ENCODE data around the gene LRRC46. TPM values are rescaled to one million over a fixed set of nuclear protein-coding genes. Genes with fewer than 3 reads are reported as not detected.

LRRC46 gene
- total and polyA plus RNA-seq, 4 donors = 9.3 to 25.3 (median 10.7) TPM

DNA sequence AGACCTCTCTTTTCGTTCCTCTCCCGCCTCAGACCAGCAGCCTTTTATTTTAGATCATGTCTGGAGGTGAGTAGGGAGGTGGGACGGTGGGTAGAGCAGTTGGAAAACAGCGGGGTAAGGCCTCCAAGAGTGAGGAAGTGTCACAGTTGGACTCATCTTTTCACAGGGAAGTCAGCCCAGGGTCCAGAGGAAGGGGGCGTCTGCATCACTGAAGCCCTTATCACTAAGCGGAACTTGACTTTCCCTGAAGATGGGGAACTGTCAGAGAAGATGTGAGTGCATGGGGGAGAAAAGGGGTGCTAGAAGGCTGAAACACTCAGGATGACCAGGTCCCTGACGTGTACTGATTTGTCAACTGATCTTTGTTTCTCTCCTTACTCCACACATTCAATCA lies 461 bp downstream of the LRRC46 start:
- Histone ChIP-seq H3K4me3 (no peak overlapping the region), H3K4me1 (ENCODE audit: control insufficient read depth in 5 of 5, insufficient read depth in 5 of 5, low read length in 5 of 5) (peaks cover 0 to 14% (median 9%) of the 10 kb centered on the region in 5 donors), H3K9ac (ENCODE audit: insufficient read depth in 1 of 2, low read length in 2 of 2) (peak overlapping the region in 1 of 2 donors; percentile 34), H3K9me3 (ENCODE audit: control insufficient read depth in 4 of 4, insufficient read depth in 3 of 4, low read length in 3 of 4) (no peaks in the 10 kb centered on the region), H3K36me3 (ENCODE audit: control insufficient read depth in 4 of 4, insufficient read depth in 4 of 4, low read length in 4 of 4) (peaks cover 6 to 21% (median 11%) of the 10 kb centered on the region in 4 donors), H3K27ac (ENCODE audit: low read depth in 1 of 2, low read length in 1 of 2) (peak overlapping the region in 1 of 2 donors; percentile 90), H3K27me3 (ENCODE audit: control insufficient read depth in 3 of 3, insufficient read depth in 3 of 3, low read length in 2 of 3) (no peaks in the 10 kb centered on the region)
- no peak for TF ChIP-seq CTCF (IDR thresholded peaks at IDR 0.05; ENCODE audit: control extremely low read depth, extremely low read depth)
- DNase-seq (no peak), ATAC-seq (ENCODE audit: insufficient read depth, low FRiP score) (no peak)
- WGBS, 2 donors = 7 to 9% methylated on average over 7 of the region's 7 CpGs

DNA sequence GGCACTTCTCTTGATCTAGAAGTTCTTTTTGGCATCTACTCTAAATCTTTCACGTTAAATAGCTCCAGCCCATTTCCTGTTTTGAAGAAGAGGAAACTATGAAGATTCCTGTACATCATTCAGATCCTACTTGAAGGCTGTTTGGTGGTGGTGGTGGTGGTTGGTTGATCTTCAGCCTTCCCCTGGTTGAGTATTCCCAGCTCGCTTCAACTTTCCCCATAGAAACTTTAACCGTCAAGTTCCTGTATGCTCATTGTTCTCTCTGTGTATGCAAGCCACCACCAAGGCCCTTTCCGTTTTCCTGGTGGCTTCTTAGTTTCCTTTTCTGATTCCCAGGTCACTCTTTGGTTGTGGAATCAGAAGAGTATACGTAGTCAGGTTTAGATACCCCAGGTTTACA lies 3.3 kb downstream of the LRRC46 start:
- peak overlapping the region in 1 of 2 donors; percentile 49 for H3K27ac ChIP-seq (ENCODE audit: low read depth in 1 of 2, low read length in 1 of 2)
- H3K27me3 ChIP-seq (ENCODE audit: control insufficient read depth in 3 of 3, insufficient read depth in 3 of 3, low read length in 2 of 3) = no peaks in the 10 kb centered on the region
- 47 to 51% methylated on average over 5 of the region's 5 CpGs for WGBS, 2 donors

GRCh38 chr17:47836601-47837000 lies 5.1 kb downstream of the LRRC46 start:
- DNase-seq (no peak), ATAC-seq (ENCODE audit: insufficient read depth, low FRiP score) (no peak)
- Histone ChIP-seq H3K9me3 (ENCODE audit: control insufficient read depth in 4 of 4, insufficient read depth in 3 of 4, low read length in 3 of 4) (no peaks in the 10 kb centered on the region), H3K36me3 (ENCODE audit: control insufficient read depth in 4 of 4, insufficient read depth in 4 of 4, low read length in 4 of 4) (peaks cover 0 to 21% (median 6%) of the 10 kb centered on the region in 4 donors), H3K4me3 (no peak overlapping the region), H3K4me1 (ENCODE audit: control insufficient read depth in 5 of 5, insufficient read depth in 5 of 5, low read length in 5 of 5) (peaks cover 0 to 25% (median 8%) of the 10 kb centered on the region in 5 donors), H3K27me3 (ENCODE audit: control insufficient read depth in 3 of 3, insufficient read depth in 3 of 3, low read length in 2 of 3) (no peaks in the 10 kb centered on the region), H3K9ac (ENCODE audit: insufficient read depth in 1 of 2, low read length in 2 of 2) (no peak overlapping the region), H3K27ac (ENCODE audit: low read depth in 1 of 2, low read length in 1 of 2) (no peak overlapping the region)
- no peak for TF ChIP-seq CTCF (IDR thresholded peaks at IDR 0.05; ENCODE audit: control extremely low read depth, extremely low read depth)
- WGBS, 2 donors = 87% methylated on average over 5 to 6 of the region's 6 CpGs

More for the DNA sequence above, 3.3 kb downstream of the LRRC46 start:
- DNase-seq (no peak), ATAC-seq (ENCODE audit: insufficient read depth, low FRiP score) (no peak)
- TF ChIP-seq CTCF (IDR thresholded peaks at IDR 0.05; ENCODE audit: control extremely low read depth, extremely low read depth) = no peak
- no peaks in the 10 kb centered on the region for H3K9me3 ChIP-seq (ENCODE audit: control insufficient read depth in 4 of 4, insufficient read depth in 3 of 4, low read length in 3 of 4)
- H3K4me3 ChIP-seq = no peak overlapping the region
- peaks cover 0 to 21% (median 7%) of the 10 kb centered on the region in 4 donors for H3K36me3 ChIP-seq (ENCODE audit: control insufficient read depth in 4 of 4, insufficient read depth in 4 of 4, low read length in 4 of 4)
- peaks cover 0 to 19% (median 9%) of the 10 kb centered on the region in 5 donors for H3K4me1 ChIP-seq (ENCODE audit: control insufficient read depth in 5 of 5, insufficient read depth in 5 of 5, low read length in 5 of 5)
- H3K9ac ChIP-seq (ENCODE audit: insufficient read depth in 1 of 2, low read length in 2 of 2) = no peak overlapping the region
